Vagina (tissue), 2 donors: ENCODE measurements around the gene NXPH3. TPM values are rescaled to one million over a fixed set of nuclear protein-coding genes. Genes with fewer than 3 reads are reported as not detected.
A peak's percentile ranks its signal among the peaks of the same experiment; 100 is the strongest.

ENCODE experiments used
- DNase-seq, 2 donors: peaks; one replicate each; pipeline ENCODE4 v3.0.0-alpha.2; 2017; ENCODE audit errors: extremely low spot score in 2 of 2
- H3K27ac ChIP-seq: fragments of 200-600 bp; sonication (generic); one replicate; pipeline ENCODE4 v1.5.1; 2019
- H3K27me3 ChIP-seq: fragments of 200-600 bp; sonication (generic); one replicate; pipeline ENCODE4 v1.5.1; 2019
- H3K36me3 ChIP-seq, 2 donors: fragments of 200-600 bp; sonication (generic); one replicate each; pipeline ENCODE4 v1.5.1; 2017 to 2019
- H3K4me1 ChIP-seq: fragments of 200-600 bp; sonication (generic); one replicate; pipeline ENCODE4 v1.5.1; 2019
- H3K4me3 ChIP-seq, 2 donors: fragments of 200-600 bp; sonication (generic); 1 replicate in 1 of 2; 2 replicates in 1 of 2; pipeline ENCODE4 v1.5.1; 2016 to 2019
- H3K9me3 ChIP-seq: fragments of 200-600 bp; sonication (generic); one replicate; pipeline ENCODE4 v1.5.1; 2019
- POLR2A ChIP-seq, 2 donors: fragments of 450-650 bp; IDR thresholded peaks; one replicate each; pipeline ENCODE4 v1.6.1; 2017; ENCODE audit warnings: antibody characterized with exemption in 2 of 2, mild to moderate bottlenecking in 2 of 2, moderate library complexity in 2 of 2
- POLR2AphosphoS5 ChIP-seq, 2 donors: sonication (generic); formaldehyde crosslinking; IDR thresholded peaks; one replicate each; pipeline ENCODE4 v1.9.0; 2017; ENCODE audit warnings: antibody characterized with exemption in 2 of 2, mild to moderate bottlenecking in 2 of 2, low read depth in 1 of 2; ENCODE audit not compliant: insufficient read depth in 1 of 2
- intact Hi-C: fragments of 100-400 bp; cut with DNase I; formaldehyde crosslinking; loops from one replicate; pipeline ENCODE4 v1.15.1; 2023
- total RNA-seq: library from RNA; depleted of rRNA; stranded (reverse); fragments of >200 nt; gene quantifications from one replicate; pipeline ENCODE4 v1.2.3, GENCODE V29; 2016
- TF ChIP-seq, protein P1 (sequence below), 3 experiments: fragments of 450-650 bp in 2 of 3; fragments of 200-600 bp in 1 of 3; sonication (generic) in 1 of 3; IDR thresholded peaks; one replicate each; pipeline ENCODE4 v1.5.1; 2017 to 2019; ENCODE audit warnings: antibody characterized with exemption in 3 of 3, mild to moderate bottlenecking in 2 of 3, moderate library complexity in 2 of 3

The NXPH3 gene
- total RNA-seq, 1 donor from 2014 or later = 18.4 TPM

DNA sequence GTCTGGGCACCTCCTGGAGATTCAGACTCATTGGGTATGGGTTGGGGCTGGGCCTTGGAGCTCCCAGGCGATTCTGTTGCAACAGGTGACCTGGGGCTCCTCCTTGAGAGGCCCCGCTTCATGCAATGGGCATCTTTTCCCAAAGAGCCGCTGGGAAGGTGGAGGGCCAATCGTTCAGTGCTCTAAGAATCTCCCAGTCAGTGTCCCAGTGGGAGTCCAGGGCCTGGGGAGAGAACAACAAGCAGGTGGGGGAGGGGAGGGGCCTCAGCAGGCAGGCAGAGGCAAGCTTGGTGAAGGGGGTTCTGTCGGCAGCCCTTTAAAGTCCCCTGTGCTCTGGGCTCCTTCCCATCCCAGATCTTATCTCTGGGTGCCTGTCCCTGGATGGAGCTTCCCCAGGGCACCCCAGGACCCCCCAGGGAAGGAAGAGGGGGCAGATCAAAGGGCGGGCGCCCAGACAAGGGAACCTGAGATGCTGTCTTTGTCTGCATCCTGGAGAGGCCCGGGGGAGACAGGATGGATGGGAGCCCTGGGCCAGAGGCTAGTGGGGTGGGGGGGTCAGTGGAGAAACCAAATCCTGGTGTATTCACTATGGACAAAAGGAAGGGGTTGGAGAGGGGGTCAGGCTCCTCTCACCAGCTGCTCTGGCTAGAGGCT lies 30.5 kb upstream of the NXPH3 start:
- peaks cover 5% of the 10 kb centered on the region for H3K4me1 ChIP-seq
- intact Hi-C loops = loop anchor here (5.0 kb wide), 1 partner anchor 108 kb away; no protein-coding TSS in a partner anchor
- no peak for DNase-seq
- H3K4me3 ChIP-seq = no peak overlapping the region
- H3K36me3 ChIP-seq = no peaks in the 10 kb centered on the region
- no peak overlapping the region for H3K27ac ChIP-seq
- no peaks in the 10 kb centered on the region for H3K27me3 ChIP-seq
- H3K9me3 ChIP-seq = no peaks in the 10 kb centered on the region
- TF ChIP-seq, protein P1, sequence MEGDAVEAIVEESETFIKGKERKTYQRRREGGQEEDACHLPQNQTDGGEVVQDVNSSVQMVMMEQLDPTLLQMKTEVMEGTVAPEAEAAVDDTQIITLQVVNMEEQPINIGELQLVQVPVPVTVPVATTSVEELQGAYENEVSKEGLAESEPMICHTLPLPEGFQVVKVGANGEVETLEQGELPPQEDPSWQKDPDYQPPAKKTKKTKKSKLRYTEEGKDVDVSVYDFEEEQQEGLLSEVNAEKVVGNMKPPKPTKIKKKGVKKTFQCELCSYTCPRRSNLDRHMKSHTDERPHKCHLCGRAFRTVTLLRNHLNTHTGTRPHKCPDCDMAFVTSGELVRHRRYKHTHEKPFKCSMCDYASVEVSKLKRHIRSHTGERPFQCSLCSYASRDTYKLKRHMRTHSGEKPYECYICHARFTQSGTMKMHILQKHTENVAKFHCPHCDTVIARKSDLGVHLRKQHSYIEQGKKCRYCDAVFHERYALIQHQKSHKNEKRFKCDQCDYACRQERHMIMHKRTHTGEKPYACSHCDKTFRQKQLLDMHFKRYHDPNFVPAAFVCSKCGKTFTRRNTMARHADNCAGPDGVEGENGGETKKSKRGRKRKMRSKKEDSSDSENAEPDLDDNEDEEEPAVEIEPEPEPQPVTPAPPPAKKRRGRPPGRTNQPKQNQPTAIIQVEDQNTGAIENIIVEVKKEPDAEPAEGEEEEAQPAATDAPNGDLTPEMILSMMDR (IDR thresholded peaks at IDR 0.05) = no peak
- no peak for TF ChIP-seq POLR2A (IDR thresholded peaks at IDR 0.05)
- TF ChIP-seq POLR2AphosphoS5 (IDR thresholded peaks at IDR 0.05; ENCODE audit: insufficient read depth in 1 of 2, low read depth in 1 of 2) = no peak

DNA sequence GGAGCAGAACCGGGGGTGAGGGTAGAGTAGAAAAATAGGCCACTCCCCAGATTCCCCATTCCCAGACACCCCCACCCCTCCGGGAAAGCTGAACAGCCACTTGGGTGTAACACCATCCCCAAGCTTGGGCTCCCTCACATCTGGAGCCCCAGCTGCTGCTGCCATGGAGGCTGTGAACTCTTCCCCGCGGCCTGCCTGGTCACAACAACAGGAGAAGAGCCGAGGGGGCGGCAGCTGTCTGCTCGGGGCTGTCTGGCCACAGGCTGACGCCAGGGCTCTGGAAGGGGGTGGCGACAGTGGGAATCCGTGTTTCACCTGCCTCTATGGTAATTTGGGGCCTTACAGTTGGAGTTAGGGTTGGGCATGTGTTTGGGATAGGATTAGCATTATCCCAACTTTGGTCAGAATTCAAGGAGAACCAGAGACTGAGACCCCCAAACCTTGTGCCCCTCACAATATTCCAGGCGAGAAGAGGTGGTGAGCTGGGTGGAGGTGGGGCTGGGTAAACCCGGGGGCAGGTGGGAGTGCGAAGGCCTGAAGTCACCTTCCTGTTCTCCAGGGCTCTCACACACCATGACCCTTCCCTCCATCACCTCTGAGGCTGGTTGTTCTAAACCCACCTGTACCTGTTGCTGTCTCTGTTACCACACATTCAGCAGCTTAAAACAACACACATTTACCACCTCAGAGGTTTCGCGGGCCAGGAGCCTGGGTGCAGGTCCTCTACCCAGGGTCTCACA lies 29.7 kb upstream of the NXPH3 start:
- intact Hi-C loops = loop anchor here (5.0 kb wide), 1 partner anchor 109 kb away; no protein-coding TSS in a partner anchor
- Histone ChIP-seq H3K27ac (no peak overlapping the region), H3K9me3 (no peaks in the 10 kb centered on the region), H3K27me3 (no peaks in the 10 kb centered on the region), H3K36me3 (no peaks in the 10 kb centered on the region), H3K4me1 (peaks cover 5% of the 10 kb centered on the region), H3K4me3 (no peak overlapping the region)
- no peak for TF ChIP-seq POLR2AphosphoS5 (IDR thresholded peaks at IDR 0.05; ENCODE audit: insufficient read depth in 1 of 2, low read depth in 1 of 2)
- no peak for TF ChIP-seq POLR2A (IDR thresholded peaks at IDR 0.05)
- TF ChIP-seq, protein P1 (IDR thresholded peaks at IDR 0.05) = no peak
- no peak for DNase-seq

DNA sequence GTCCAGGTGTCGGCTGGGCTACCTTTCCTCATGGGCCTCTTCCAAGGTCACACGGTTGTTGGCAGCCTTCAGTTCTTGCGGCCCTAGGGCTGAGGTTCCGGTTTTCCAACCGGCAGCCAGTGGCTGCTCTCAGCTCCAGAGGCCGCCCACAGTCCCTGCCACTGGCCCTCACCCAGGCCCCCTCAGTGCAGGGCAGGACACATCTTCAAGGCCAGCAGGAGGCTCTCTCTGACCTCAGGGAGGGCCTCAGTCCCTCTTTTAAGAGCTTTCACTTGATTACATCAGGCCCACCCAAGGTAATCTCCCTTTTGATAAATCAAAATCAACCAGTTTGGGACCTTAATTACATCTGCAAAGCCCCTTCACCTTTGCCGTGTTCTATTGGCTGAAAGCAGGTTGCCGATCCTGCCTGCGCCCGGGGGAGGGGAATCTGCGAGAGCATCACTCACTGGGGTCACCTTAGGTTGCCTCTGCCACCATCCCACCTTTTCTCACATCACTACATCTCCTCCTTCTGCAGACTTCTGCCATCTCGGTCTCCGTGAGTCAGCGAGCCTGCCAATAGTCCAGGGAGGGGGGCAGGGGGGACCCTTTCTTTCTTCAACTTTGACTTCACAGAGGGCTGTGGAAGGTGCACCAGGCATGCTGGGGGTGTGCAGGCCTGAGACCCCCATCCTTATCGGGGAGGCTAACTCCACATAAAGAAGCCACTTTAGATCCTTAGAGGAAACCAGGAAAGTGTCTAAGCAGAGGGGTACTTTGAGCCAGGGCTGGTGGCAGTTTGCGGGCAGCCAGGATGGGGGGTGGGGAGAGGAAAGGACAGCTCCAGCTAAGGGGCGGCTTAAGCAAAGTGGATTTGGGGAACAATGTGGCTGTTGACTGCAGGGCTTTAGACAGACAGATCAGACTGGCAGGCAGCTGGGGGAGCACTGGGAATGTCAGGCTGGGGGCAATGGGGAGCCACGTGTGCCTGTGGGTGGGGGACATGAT lies 28.8 kb upstream of the NXPH3 start:
- Histone ChIP-seq H3K27ac (no peak overlapping the region), H3K27me3 (no peaks in the 10 kb centered on the region), H3K4me3 (no peak overlapping the region), H3K4me1 (peaks cover 5% of the 10 kb centered on the region), H3K9me3 (no peaks in the 10 kb centered on the region), H3K36me3 (no peaks in the 10 kb centered on the region)
- DNase-seq = peak in 1 of 2 donors; percentile 79
- TF ChIP-seq, protein P1 (IDR thresholded peaks at IDR 0.05) = no peak
- no peak for TF ChIP-seq POLR2AphosphoS5 (IDR thresholded peaks at IDR 0.05; ENCODE audit: insufficient read depth in 1 of 2, low read depth in 1 of 2)
- TF ChIP-seq POLR2A (IDR thresholded peaks at IDR 0.05) = no peak
- intact Hi-C loops = loop anchor here (5.0 kb wide), 1 partner anchor 110 kb away; no protein-coding TSS in a partner anchor

DNA sequence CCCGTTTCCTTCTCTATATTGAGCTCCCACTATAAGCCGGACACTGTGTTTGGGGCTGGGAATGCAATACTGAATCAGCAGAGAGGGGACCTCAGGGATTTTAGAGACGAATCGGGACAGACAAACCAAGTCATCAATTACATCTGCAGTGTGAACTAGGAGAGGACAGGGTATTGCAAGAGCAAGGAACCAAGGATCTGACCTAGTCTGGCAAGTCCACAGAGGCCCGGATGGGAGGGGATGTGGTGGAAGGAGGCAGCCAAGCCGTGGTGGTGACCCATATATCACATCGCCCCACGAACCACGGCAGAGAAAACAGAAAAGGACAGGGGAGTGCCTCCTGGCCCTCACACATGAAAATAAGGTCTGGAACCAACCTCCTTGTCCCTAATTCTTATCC lies 28.1 kb upstream of the NXPH3 start:
- Histone ChIP-seq H3K27ac (no peak overlapping the region), H3K36me3 (no peaks in the 10 kb centered on the region), H3K27me3 (no peaks in the 10 kb centered on the region), H3K4me3 (no peak overlapping the region), H3K9me3 (no peaks in the 10 kb centered on the region), H3K4me1 (peaks cover 12% of the 10 kb centered on the region)
- peak in 1 of 2 donors; percentile 82 for DNase-seq
- intact Hi-C loops = loop anchor here (5.0 kb wide), 1 partner anchor 110 kb away; no protein-coding TSS in a partner anchor
- TF ChIP-seq POLR2AphosphoS5 (IDR thresholded peaks at IDR 0.05; ENCODE audit: insufficient read depth in 1 of 2, low read depth in 1 of 2) = no peak
- TF ChIP-seq, protein P1 (IDR thresholded peaks at IDR 0.05) = no peak
- no peak for TF ChIP-seq POLR2A (IDR thresholded peaks at IDR 0.05)
